Suppressor macrophage (primary cell): ENCODE results near the gene PPIL6.

Experiments
- DNase-seq, 4 experiments: peaks; one replicate each; pipeline ENCODE4 v3.0.0-alpha.2; 2020 to 2022

Gene PPIL6

GRCh38 chr6:109362102-109362884 is 78.1 kb downstream of the PPIL6 start:
- DNase-seq = no peak

- DNase-seq = no peak
These were observed 79.6 kb downstream of the PPIL6 start for GRCh38 chr6:109360791-109361190.

DNA sequence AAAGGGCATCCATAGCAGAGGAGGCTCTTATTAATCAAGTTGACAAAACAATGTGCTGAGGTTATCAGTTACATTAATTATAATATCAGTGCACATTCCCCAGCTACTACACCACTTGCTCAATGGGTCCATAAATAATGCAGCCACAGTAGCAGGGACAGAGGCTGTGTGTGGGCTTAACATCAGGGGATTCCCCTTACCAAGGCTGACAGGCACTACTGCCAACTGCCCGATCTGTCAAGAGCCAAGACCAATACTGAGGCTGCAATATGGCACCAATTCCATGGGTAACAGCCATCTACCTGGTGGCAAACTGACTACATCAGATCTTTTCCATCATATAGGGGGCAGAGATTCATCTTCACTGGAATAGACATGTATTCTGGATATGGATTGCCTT is 80.1 kb downstream of the PPIL6 start:
- DNase-seq = peak in 2 of 4 experiments; percentile 38 to 45

GRCh38 chr6:109359248-109359647 is 81.2 kb downstream of the PPIL6 start:
- no peak for DNase-seq

DNA sequence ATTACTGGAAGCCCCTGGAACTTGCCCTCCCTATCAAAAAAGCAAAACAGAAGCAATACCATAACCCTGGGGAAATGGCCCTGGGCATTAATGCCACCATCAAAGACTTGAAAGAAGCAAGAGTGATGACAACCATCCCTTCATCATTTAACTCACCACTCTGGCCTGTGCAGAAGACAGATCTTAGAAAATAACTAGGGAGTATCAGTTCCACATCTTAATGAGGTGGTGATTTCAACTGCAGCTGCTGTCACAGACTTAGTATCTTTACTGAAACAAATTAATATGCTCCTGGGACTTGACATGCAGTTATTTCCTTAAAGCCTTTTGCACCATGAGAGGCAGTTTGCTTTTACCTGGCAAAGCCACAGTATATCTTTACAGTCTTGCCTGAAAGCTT is 82.2 kb downstream of the PPIL6 start:
- DNase-seq = no peak

GRCh38 chr6:109356237-109356636 is 84.2 kb downstream of the PPIL6 start:
- DNase-seq = no peak

DNA sequence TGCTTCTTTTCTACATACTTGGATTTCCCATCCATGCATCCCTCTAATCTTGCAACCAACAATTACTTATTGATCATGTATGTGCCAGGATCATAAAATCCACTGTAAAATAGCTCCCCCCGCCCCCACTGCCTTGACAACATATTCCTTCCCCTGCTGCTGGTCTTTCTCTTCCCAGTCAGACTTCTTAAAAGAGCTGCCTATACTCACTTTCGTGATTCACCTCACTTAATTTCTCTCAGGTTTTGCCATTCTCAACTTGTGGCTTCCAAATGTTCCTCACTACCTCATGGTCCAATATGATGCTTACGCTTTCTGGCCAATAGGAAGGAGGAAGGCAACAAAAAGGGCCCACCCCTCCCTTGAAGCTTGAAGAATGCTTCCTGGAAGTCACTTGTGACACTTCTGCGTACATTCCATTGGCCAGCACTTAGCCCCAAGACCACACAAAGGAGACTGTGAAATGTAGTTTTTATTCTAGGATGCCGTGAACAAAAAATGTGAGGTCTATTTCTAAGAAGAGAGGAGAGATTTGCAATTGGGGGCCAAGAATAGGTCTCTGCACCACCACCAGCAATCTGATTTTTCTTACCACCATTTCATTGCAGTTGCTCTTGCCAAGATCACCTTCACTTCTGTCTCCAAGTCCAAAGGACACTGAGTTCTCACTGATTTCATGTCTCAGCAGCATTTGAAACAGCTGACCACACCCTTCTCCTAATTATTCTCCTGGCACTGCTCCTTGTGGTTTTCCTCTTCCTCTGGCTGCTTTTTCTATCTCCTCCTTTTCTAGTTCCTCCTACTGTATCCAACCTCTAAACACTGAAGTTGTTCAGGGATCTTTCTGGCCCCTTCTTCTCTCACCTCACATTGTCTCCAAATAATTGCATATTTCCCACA is 88.9 kb downstream of the PPIL6 start:
- peak in 3 of 4 experiments; percentile 35 to 42 (median 41) for DNase-seq

- DNase-seq = peak; percentile 35 to 57 (median 48)
These were observed 90.9 kb downstream of the PPIL6 start for GRCh38 chr6:109349419-109349987.

GRCh38 chr6:109348226-109348625 is 92.2 kb downstream of the PPIL6 start:
- DNase-seq = peak; percentile 34 to 70 (median 59)

- DNase-seq = no peak
These were observed 92.6 kb downstream of the PPIL6 start for GRCh38 chr6:109347779-109348178.

- DNase-seq = no peak
These were observed 94.4 kb downstream of the PPIL6 start for GRCh38 chr6:109345986-109346385.

- DNase-seq = no peak
These were observed 96.2 kb downstream of the PPIL6 start for GRCh38 chr6:109344226-109344625.

DNA sequence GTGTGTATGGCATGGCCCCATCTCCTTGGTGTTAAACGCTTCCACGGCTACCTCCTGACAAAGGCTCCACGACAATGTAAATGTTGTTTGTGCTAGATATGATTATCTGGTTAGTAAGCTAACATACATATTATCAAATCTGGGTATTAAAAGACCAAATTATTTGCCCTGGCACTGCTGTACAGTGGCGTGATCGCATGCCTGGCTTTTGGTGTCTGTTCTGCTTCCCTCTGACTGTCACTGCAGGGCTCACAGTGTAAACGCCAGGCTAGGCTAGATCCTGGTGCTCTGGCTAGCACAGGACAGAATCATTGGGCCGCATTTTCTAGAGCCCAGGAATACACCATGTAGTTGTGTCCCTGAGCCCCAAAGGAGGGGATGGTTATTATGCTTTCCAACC is 96.9 kb downstream of the PPIL6 start:
- DNase-seq = no peak

DNA sequence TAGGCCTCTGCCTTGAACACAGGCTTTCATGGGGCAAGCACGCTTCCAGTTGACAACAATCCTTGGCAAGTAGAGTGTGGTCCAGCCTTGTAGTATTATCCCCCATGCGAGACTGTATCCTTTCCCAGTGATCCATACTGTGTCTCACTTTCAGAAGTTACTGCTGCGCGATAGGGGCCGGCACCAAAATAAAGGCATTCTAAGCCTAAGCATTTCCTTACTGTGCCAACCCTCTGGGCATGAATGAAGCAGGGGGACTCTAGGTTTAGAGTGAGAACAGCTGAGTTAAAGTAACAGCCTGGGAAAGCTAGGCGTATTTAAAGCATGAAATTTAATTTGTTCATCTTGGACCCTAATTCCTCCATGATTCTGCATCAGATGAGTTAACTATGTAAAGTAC is 97.5 kb downstream of the PPIL6 start:
- DNase-seq = no peak

- no peak for DNase-seq
These were observed 97.9 kb downstream of the PPIL6 start for GRCh38 chr6:109342506-109342905.

GRCh38 chr6:109340811-109341210 is 99.6 kb downstream of the PPIL6 start:
- no peak for DNase-seq
